PC-3 (cell line): ENCODE data around the gene CD79A.

Experiments
- CTCF ChIP-seq: fragments of 300-600 bp; sonication (generic); conservative IDR thresholded peaks from 2 replicates; pipeline ENCODE4 v1.5.1; 2017; ENCODE audit warnings: antibody characterized with exemption, low read depth, mild to moderate bottlenecking, low read length
- EZH2 ChIP-seq: fragments of 300-600 bp; sonication (generic); IDR thresholded peaks from one replicate; pipeline ENCODE4 v1.6.1; 2017; ENCODE audit warnings: antibody characterized with exemption, mild to moderate bottlenecking, low read length; ENCODE audit not compliant: unreplicated experiment
- EZH2phosphoT487 ChIP-seq: fragments of 300-600 bp; sonication (generic); IDR thresholded peaks from 2 replicates; pipeline ENCODE4 v1.6.1; 2018; ENCODE audit warnings: mild to moderate bottlenecking, antibody characterized with exemption, low read length, borderline replicate concordance

- TF ChIP-seq CTCF (no peak), EZH2 (no peak), EZH2phosphoT487 (no peak)
Observed at GRCh38 chr19:41889896-41890295, 12.8 kb downstream of the CD79A start.
